ENCODE results near the gene PDE5A.

PDE5A gene

DNA sequence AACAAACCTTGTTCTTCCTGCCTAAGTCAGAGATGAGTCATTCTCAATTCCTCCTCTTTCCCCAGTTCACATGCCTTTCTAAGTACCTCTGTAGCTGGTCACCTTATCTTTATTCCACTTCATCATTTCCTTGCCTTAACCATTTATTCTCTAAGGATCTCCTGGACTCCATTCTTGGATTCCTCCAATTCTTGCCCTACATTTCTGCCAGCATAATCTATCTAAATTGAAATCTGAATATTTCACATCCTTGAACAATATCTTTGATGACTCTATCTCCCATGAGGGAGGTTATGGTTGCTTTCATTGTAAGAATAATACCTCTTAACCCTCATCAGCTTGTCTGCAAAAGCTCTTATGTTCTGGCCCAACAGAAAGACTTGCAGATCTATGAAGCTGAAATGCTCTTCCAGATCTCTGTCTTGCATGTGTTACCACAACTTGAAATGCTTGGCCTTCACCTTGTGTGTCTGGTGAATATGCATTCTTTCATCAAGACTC, 28.6 kb upstream of the PDE5A start:
- no peak for ATAC-seq (ENCODE audit: insufficient read depth, low read depth)
- Histone ChIP-seq H3K4me1 (ENCODE audit: insufficient read depth, low read length) (no peaks in the 10 kb centered on the region), H2AFZ (ENCODE audit: low read depth, low read length) (no peak overlapping the region), H3K4me2 (ENCODE audit: insufficient read depth, low read length) (no peak overlapping the region), H3K9me3 (ENCODE audit: insufficient read depth, low read length, severe bottlenecking) (no peaks in the 10 kb centered on the region), H3K9ac (ENCODE audit: low read depth, low read length) (no peak overlapping the region), H3K27me3 (ENCODE audit: insufficient read depth, low read length, poor library complexity) (no peaks in the 10 kb centered on the region), H3K36me3 (ENCODE audit: insufficient read depth, low read length) (no peaks in the 10 kb centered on the region), H3K79me2 (ENCODE audit: insufficient read depth, low read length) (no peaks in the 10 kb centered on the region), H3K27ac (ENCODE audit: low read length) (no peak overlapping the region), H3K4me3 (ENCODE audit: low read depth in 1 of 2, low read length in 2 of 2) (no peak overlapping the region), H4K20me1 (ENCODE audit: insufficient read depth, low read length) (no peaks in the 10 kb centered on the region)
- DNase-seq = no peak
- TF ChIP-seq EZH2 (IDR thresholded peaks at IDR 0.05; ENCODE audit: borderline replicate concordance, low read depth, low read length, severe bottlenecking) = no peak
- TF ChIP-seq, protein P1, sequence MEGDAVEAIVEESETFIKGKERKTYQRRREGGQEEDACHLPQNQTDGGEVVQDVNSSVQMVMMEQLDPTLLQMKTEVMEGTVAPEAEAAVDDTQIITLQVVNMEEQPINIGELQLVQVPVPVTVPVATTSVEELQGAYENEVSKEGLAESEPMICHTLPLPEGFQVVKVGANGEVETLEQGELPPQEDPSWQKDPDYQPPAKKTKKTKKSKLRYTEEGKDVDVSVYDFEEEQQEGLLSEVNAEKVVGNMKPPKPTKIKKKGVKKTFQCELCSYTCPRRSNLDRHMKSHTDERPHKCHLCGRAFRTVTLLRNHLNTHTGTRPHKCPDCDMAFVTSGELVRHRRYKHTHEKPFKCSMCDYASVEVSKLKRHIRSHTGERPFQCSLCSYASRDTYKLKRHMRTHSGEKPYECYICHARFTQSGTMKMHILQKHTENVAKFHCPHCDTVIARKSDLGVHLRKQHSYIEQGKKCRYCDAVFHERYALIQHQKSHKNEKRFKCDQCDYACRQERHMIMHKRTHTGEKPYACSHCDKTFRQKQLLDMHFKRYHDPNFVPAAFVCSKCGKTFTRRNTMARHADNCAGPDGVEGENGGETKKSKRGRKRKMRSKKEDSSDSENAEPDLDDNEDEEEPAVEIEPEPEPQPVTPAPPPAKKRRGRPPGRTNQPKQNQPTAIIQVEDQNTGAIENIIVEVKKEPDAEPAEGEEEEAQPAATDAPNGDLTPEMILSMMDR (IDR thresholded peaks at IDR 0.05; ENCODE audit: borderline replicate concordance, extremely low read depth, low read length, poor library complexity, severe bottlenecking) = no peak

GRCh38 chr4:119656342-119656741, 27.7 kb upstream of the PDE5A start:
- ATAC-seq (ENCODE audit: insufficient read depth, low read depth) (no peak), DNase-seq (no peak)
- Histone ChIP-seq H3K4me2 (ENCODE audit: insufficient read depth, low read length) (no peak overlapping the region), H3K4me3 (ENCODE audit: low read depth in 1 of 2, low read length in 2 of 2) (no peak overlapping the region), H3K27me3 (ENCODE audit: insufficient read depth, low read length, poor library complexity) (no peaks in the 10 kb centered on the region), H2AFZ (ENCODE audit: low read depth, low read length) (no peak overlapping the region), H4K20me1 (ENCODE audit: insufficient read depth, low read length) (no peaks in the 10 kb centered on the region), H3K79me2 (ENCODE audit: insufficient read depth, low read length) (no peaks in the 10 kb centered on the region), H3K9ac (ENCODE audit: low read depth, low read length) (no peak overlapping the region), H3K4me1 (ENCODE audit: insufficient read depth, low read length) (no peaks in the 10 kb centered on the region), H3K9me3 (ENCODE audit: insufficient read depth, low read length, severe bottlenecking) (no peaks in the 10 kb centered on the region), H3K27ac (ENCODE audit: low read length) (no peak overlapping the region), H3K36me3 (ENCODE audit: insufficient read depth, low read length) (no peaks in the 10 kb centered on the region)
- no peak for TF ChIP-seq EZH2 (IDR thresholded peaks at IDR 0.05; ENCODE audit: borderline replicate concordance, low read depth, low read length, severe bottlenecking)
- TF ChIP-seq, protein P1 (IDR thresholded peaks at IDR 0.05; ENCODE audit: borderline replicate concordance, extremely low read depth, low read length, poor library complexity, severe bottlenecking) = no peak

- TF ChIP-seq EZH2 (IDR thresholded peaks at IDR 0.05; ENCODE audit: borderline replicate concordance, low read depth, low read length, severe bottlenecking) = no peak
- TF ChIP-seq, protein P1 (IDR thresholded peaks at IDR 0.05; ENCODE audit: borderline replicate concordance, extremely low read depth, low read length, poor library complexity, severe bottlenecking) = no peak
- DNase-seq (no peak), ATAC-seq (ENCODE audit: insufficient read depth, low read depth) (no peak)
- Histone ChIP-seq H3K27ac (ENCODE audit: low read length) (no peak overlapping the region), H3K4me3 (ENCODE audit: low read depth in 1 of 2, low read length in 2 of 2) (no peak overlapping the region), H3K27me3 (ENCODE audit: insufficient read depth, low read length, poor library complexity) (no peaks in the 10 kb centered on the region), H3K9me3 (ENCODE audit: insufficient read depth, low read length, severe bottlenecking) (no peaks in the 10 kb centered on the region), H3K4me2 (ENCODE audit: insufficient read depth, low read length) (no peak overlapping the region), H3K4me1 (ENCODE audit: insufficient read depth, low read length) (no peaks in the 10 kb centered on the region), H2AFZ (ENCODE audit: low read depth, low read length) (no peak overlapping the region), H3K9ac (ENCODE audit: low read depth, low read length) (no peak overlapping the region), H3K36me3 (ENCODE audit: insufficient read depth, low read length) (no peaks in the 10 kb centered on the region), H4K20me1 (ENCODE audit: insufficient read depth, low read length) (no peaks in the 10 kb centered on the region), H3K79me2 (ENCODE audit: insufficient read depth, low read length) (no peaks in the 10 kb centered on the region)
These were observed 26.7 kb upstream of the PDE5A start for GRCh38 chr4:119655111-119655837.

Data from DND-41 (cell line).